ENCODE data around the gene SERBP1.
"Not testable (repeated sequence)": the region's sequence is repeated elsewhere in the genome, so short reads cannot be mapped to it uniquely, and the experiment has no call there.

SERBP1 gene

GRCh38 chr1:67439277-67440029 lies 9.3 kb upstream of the SERBP1 start:
- no peak for DNase-seq

- DNase-seq = no peak
Observed at GRCh38 chr1:67437961-67438360, 7.8 kb upstream of the SERBP1 start.

GRCh38 chr1:67436511-67437055 lies 6.4 kb upstream of the SERBP1 start:
- no peak for DNase-seq

- no peak for DNase-seq
Observed at GRCh38 chr1:67434491-67434890, 4.3 kb upstream of the SERBP1 start.

GRCh38 chr1:67433837-67434236 lies 3.6 kb upstream of the SERBP1 start:
- no peak for DNase-seq

GRCh38 chr1:67432745-67433144 lies 2.5 kb upstream of the SERBP1 start:
- no peak for DNase-seq

- no peak for DNase-seq
Observed at GRCh38 chr1:67431869-67432578, 1.8 kb upstream of the SERBP1 start.

GRCh38 chr1:67431156-67431765 lies 1.1 kb upstream of the SERBP1 start:
- no peak for DNase-seq

- peak; percentile 12 for DNase-seq
Observed at GRCh38 chr1:67429528-67430357, 459 bp downstream of the SERBP1 start.

- DNase-seq = peak; percentile 26
Observed at GRCh38 chr1:67429011-67429527, 1.1 kb downstream of the SERBP1 start.

- DNase-seq = no peak
Observed at GRCh38 chr1:67427947-67428346, 2.3 kb downstream of the SERBP1 start.

- DNase-seq = no peak
Observed at GRCh38 chr1:67427465-67427864, 2.7 kb downstream of the SERBP1 start.

- no peak for DNase-seq
Observed at GRCh38 chr1:67420835-67421492, 9.2 kb downstream of the SERBP1 start.

- no peak for DNase-seq
Observed at GRCh38 chr1:67418839-67419586, 11.2 kb downstream of the SERBP1 start.

- DNase-seq = not testable (repeated sequence)
Observed at GRCh38 chr1:67417733-67418132, 12.5 kb downstream of the SERBP1 start.

GRCh38 chr1:67415041-67415440 lies 15.2 kb downstream of the SERBP1 start:
- DNase-seq = no peak

- no peak for DNase-seq
Observed at GRCh38 chr1:67414574-67414973, 15.6 kb downstream of the SERBP1 start.

GRCh38 chr1:67413101-67413500 lies 17.1 kb downstream of the SERBP1 start:
- not testable (repeated sequence) for DNase-seq

- DNase-seq = no peak
Observed at GRCh38 chr1:67408148-67408547, 22.1 kb downstream of the SERBP1 start.

GRCh38 chr1:67407498-67407897 lies 22.7 kb downstream of the SERBP1 start:
- DNase-seq = no peak
